ENCODE results near the gene CRACDL. TPM values are rescaled to one million over a fixed set of nuclear protein-coding genes. Genes with fewer than 3 reads are reported as not detected.
"Not testable (repeated sequence)": the region's sequence is repeated elsewhere in the genome, so short reads cannot be mapped to it uniquely, and the experiment has no call there.

CRACDL gene
- total RNA-seq, 8 experiments from 2014 or later, result 0.11 to 5.5 (median 0.64) TPM; not detected in 2

GRCh38 chr2:98757904-98758421 is 178.1 kb downstream of the CRACDL start:
- in situ Hi-C loops (cut with MboI; ENCODE audit: low pct_unique_long_range_greater_than_20kb in 2 of 9, low sequenced_read_pairs in 9 of 9, unreplicated experiment in 9 of 9), result no loop called here
- no peak overlapping the region for H3K27ac ChIP-seq
- 0 to 100% (median 88%) methylated on average over 1 to 9 of the region's 9 CpGs; no CpG with 5 or more reads in 1 of the 10 experiments for WGBS, 10 experiments
- H3K4me3 ChIP-seq, result no peak overlapping the region
- H3K4me1 ChIP-seq (replicated peaks in 1 of 2), result peaks cover 8 to 16% of the 10 kb centered on the region in 2 donors
- ATAC-seq (replicated peaks in 6 of 8), result peak in 3 of 8 experiments; percentile 35 to 48 (median 43)

- peaks cover 0 to 7% of the 10 kb centered on the region in 2 donors for H3K4me1 ChIP-seq (replicated peaks in 1 of 2)
- H3K27ac ChIP-seq, result no peak overlapping the region
- no peak for ATAC-seq (replicated peaks in 6 of 8)
- in situ Hi-C loops (cut with MboI; ENCODE audit: low pct_unique_long_range_greater_than_20kb in 2 of 9, low sequenced_read_pairs in 9 of 9, unreplicated experiment in 9 of 9), result no loop called here
- no peak overlapping the region for H3K4me3 ChIP-seq
These were observed 182.2 kb downstream of the CRACDL start for GRCh38 chr2:98753801-98754200.

- H3K27ac ChIP-seq; ATAC-seq (replicated peaks in 6 of 8); H3K4me3 ChIP-seq; in situ Hi-C loops (cut with MboI; ENCODE audit: low pct_unique_long_range_greater_than_20kb in 2 of 9, low sequenced_read_pairs in 9 of 9, unreplicated experiment in 9 of 9); H3K4me1 ChIP-seq (replicated peaks in 1 of 2): not testable (repeated sequence)
- WGBS, 10 experiments, result 51 to 92% (median 78%) methylated on average over 1 to 3 of the region's 4 CpGs; no CpG with 5 or more reads in 4 of the 10 experiments
These were observed 183.3 kb downstream of the CRACDL start for GRCh38 chr2:98752711-98753110.

GRCh38 chr2:98751748-98752147 is 184.3 kb downstream of the CRACDL start:
- no peak overlapping the region for H3K27ac ChIP-seq
- in situ Hi-C loops (cut with MboI; ENCODE audit: low pct_unique_long_range_greater_than_20kb in 2 of 9, low sequenced_read_pairs in 9 of 9, unreplicated experiment in 9 of 9), result no loop called here
- H3K4me3 ChIP-seq, result no peak overlapping the region
- no peak for ATAC-seq (replicated peaks in 6 of 8)
- 0 to 100% (median 33%) methylated on average over 1 of the region's 1 CpG; no CpG with 5 or more reads in 5 of the 10 experiments for WGBS, 10 experiments
- H3K4me1 ChIP-seq (replicated peaks in 1 of 2), result peaks cover 0 to 12% of the 10 kb centered on the region in 2 donors

GRCh38 chr2:98750593-98751282 is 185.3 kb downstream of the CRACDL start:
- in situ Hi-C loops (cut with MboI; ENCODE audit: low pct_unique_long_range_greater_than_20kb in 2 of 9, low sequenced_read_pairs in 9 of 9, unreplicated experiment in 9 of 9), result no loop called here
- 0 to 100% (median 73%) methylated on average over 1 to 3 of the region's 9 CpGs; no CpG with 5 or more reads in 2 of the 10 experiments for WGBS, 10 experiments
- no peak for ATAC-seq (replicated peaks in 6 of 8)
- Histone ChIP-seq H3K27ac (no peak overlapping the region), H3K4me1 (replicated peaks in 1 of 2) (peaks cover 0 to 12% of the 10 kb centered on the region in 2 donors), H3K4me3 (no peak overlapping the region)

GRCh38 chr2:98749066-98749450 is 187.0 kb downstream of the CRACDL start:
- Histone ChIP-seq H3K4me3 (no peak overlapping the region), H3K27ac (peak overlapping the region in 1 of 2 donors; percentile 49), H3K4me1 (replicated peaks in 1 of 2) (peaks cover 0 to 12% of the 10 kb centered on the region in 2 donors)
- ATAC-seq (replicated peaks in 6 of 8), result peak; percentile 92 to 100 (median 100)
- in situ Hi-C loops (cut with MboI; ENCODE audit: low pct_unique_long_range_greater_than_20kb in 2 of 9, low sequenced_read_pairs in 9 of 9, unreplicated experiment in 9 of 9), result no loop called here

GRCh38 chr2:98748292-98749065 is 187.5 kb downstream of the CRACDL start:
- WGBS, 10 experiments, result 26 to 100% (median 75%) methylated on average over 1 to 9 of the region's 13 CpGs
- peaks cover 0 to 12% of the 10 kb centered on the region in 2 donors for H3K4me1 ChIP-seq (replicated peaks in 1 of 2)
- no peak overlapping the region for H3K27ac ChIP-seq
- in situ Hi-C loops (cut with MboI; ENCODE audit: low pct_unique_long_range_greater_than_20kb in 2 of 9, low sequenced_read_pairs in 9 of 9, unreplicated experiment in 9 of 9), result no loop called here
- no peak overlapping the region for H3K4me3 ChIP-seq
- no peak for ATAC-seq (replicated peaks in 6 of 8)

- H3K4me3 ChIP-seq, result no peak overlapping the region
- in situ Hi-C loops (cut with MboI; ENCODE audit: low pct_unique_long_range_greater_than_20kb in 2 of 9, low sequenced_read_pairs in 9 of 9, unreplicated experiment in 9 of 9), result no loop called here
- peak in 4 of 8 experiments; percentile 9 to 46 (median 40) for ATAC-seq (replicated peaks in 6 of 8)
- no peak overlapping the region for H3K27ac ChIP-seq
- 17 to 89% (median 55%) methylated on average over 1 to 6 of the region's 8 CpGs; no CpG with 5 or more reads in 4 of the 10 experiments for WGBS, 10 experiments
- peaks cover 0 to 12% of the 10 kb centered on the region in 2 donors for H3K4me1 ChIP-seq (replicated peaks in 1 of 2)
These were observed 188.1 kb downstream of the CRACDL start for GRCh38 chr2:98747888-98748287.

- no peak overlapping the region for H3K27ac ChIP-seq
- in situ Hi-C loops (cut with MboI; ENCODE audit: low pct_unique_long_range_greater_than_20kb in 2 of 9, low sequenced_read_pairs in 9 of 9, unreplicated experiment in 9 of 9), result no loop called here
- H3K4me3 ChIP-seq, result no peak overlapping the region
- ATAC-seq (replicated peaks in 6 of 8), result no peak
- H3K4me1 ChIP-seq (replicated peaks in 1 of 2), result peaks cover 0 to 12% of the 10 kb centered on the region in 2 donors
These were observed 189.6 kb downstream of the CRACDL start for GRCh38 chr2:98746426-98746825.

- no peak overlapping the region for H3K4me3 ChIP-seq
- WGBS, 10 experiments, result 77 to 100% (median 87%) methylated on average over 1 to 3 of the region's 5 CpGs; no CpG with 5 or more reads in 2 of the 10 experiments
- in situ Hi-C loops (cut with MboI; ENCODE audit: low pct_unique_long_range_greater_than_20kb in 2 of 9, low sequenced_read_pairs in 9 of 9, unreplicated experiment in 9 of 9), result no loop called here
- H3K4me1 ChIP-seq (replicated peaks in 1 of 2), result peaks cover 0 to 12% of the 10 kb centered on the region in 2 donors
- no peak for ATAC-seq (replicated peaks in 6 of 8)
- no peak overlapping the region for H3K27ac ChIP-seq
These were observed 191.4 kb downstream of the CRACDL start for GRCh38 chr2:98744595-98744994.

Other genes starting within 250 kb of the CRACDL start
- 10 to 100 TPM in 7 of 8 experiments, under 1 TPM in 1; 0.87 to 52.7 (median 14.8) TPM for gene MGAT4A, start 205.1 kb downstream of the CRACDL start, total RNA-seq
- 1 to 10 TPM in 7 of 8 experiments, under 1 TPM in 1; 0.76 to 5.7 (median 3.2) TPM for gene C2orf15, start 205.5 kb upstream of the CRACDL start, total RNA-seq
- 10 to 100 TPM in 6 of 8 experiments, 1 to 10 TPM in 2; 5.6 to 25.2 (median 16.0) TPM for gene TSGA10, start 218.7 kb upstream of the CRACDL start, total RNA-seq
- 10 to 100 TPM in 4 of 8 experiments, 1 to 10 TPM in 4; 6.6 to 13.9 (median 10.0) TPM for gene LIPT1, start 218.7 kb upstream of the CRACDL start, total RNA-seq
- gene MITD1, start 244.8 kb upstream of the CRACDL start, total RNA-seq, result 10 to 100 TPM; 16.2 to 51.1 (median 30.0) TPM
- 10 to 100 TPM; 39.8 to 62.5 (median 53.3) TPM for gene MRPL30, start 245.0 kb upstream of the CRACDL start, total RNA-seq

All from motor neuron (in vitro differentiated cells).